ENCODE data around the gene RBM7.

RBM7 gene

GRCh38 chr11:114400216-114400914 is at the start of gene RBM7, which contains the start of gene C11orf71:
Gene RBM7 (plus strand): TSS chr11:114400666. CDS start chr11:114400672, 6 bp downstream.
Gene C11orf71 (minus strand): TSS chr11:114400511. CDS start chr11:114400331, 180 bp downstream.
- DNase-seq = peak; percentile 98

GRCh38 chr11:114353443-114353842 is 47.0 kb upstream of the RBM7 start:
- DNase-seq = no peak

- no peak for DNase-seq
Measured at GRCh38 chr11:114354076-114354475, 46.4 kb upstream of the RBM7 start.

GRCh38 chr11:114358716-114359115 is 41.8 kb upstream of the RBM7 start:
- no peak for DNase-seq

GRCh38 chr11:114359342-114359741 is 41.1 kb upstream of the RBM7 start:
- DNase-seq = no peak

- no peak for DNase-seq
Measured at GRCh38 chr11:114362326-114362725, 38.1 kb upstream of the RBM7 start.

- no peak for DNase-seq
Measured at GRCh38 chr11:114362958-114363357, 37.5 kb upstream of the RBM7 start.

- no peak for DNase-seq
Measured at GRCh38 chr11:114366331-114367243, 33.9 kb upstream of the RBM7 start.

GRCh38 chr11:114367244-114367957 is 33.1 kb upstream of the RBM7 start:
- DNase-seq = no peak

- no peak for DNase-seq
Measured at GRCh38 chr11:114368918-114369680, 31.4 kb upstream of the RBM7 start.

GRCh38 chr11:114375052-114375451 is 25.4 kb upstream of the RBM7 start:
- no peak for DNase-seq

GRCh38 chr11:114377612-114378267 is 22.7 kb upstream of the RBM7 start:
- no peak for DNase-seq

GRCh38 chr11:114379394-114380069 is 20.9 kb upstream of the RBM7 start:
- DNase-seq = no peak

- DNase-seq = no peak
Measured at GRCh38 chr11:114382509-114382908, 18.0 kb upstream of the RBM7 start.

GRCh38 chr11:114384487-114384886 is 16.0 kb upstream of the RBM7 start:
- DNase-seq = no peak

GRCh38 chr11:114386131-114386530 is 14.3 kb upstream of the RBM7 start:
- no peak for DNase-seq

- DNase-seq = no peak
Measured at GRCh38 chr11:114386545-114386944, 13.9 kb upstream of the RBM7 start.

GRCh38 chr11:114392735-114393667 is 7.5 kb upstream of the RBM7 start:
- no peak for DNase-seq

GRCh38 chr11:114395736-114396135 is 4.7 kb upstream of the RBM7 start:
- no peak for DNase-seq

- DNase-seq = no peak
Measured at GRCh38 chr11:114396916-114397315, 3.5 kb upstream of the RBM7 start.
